NCI-H510A treated with DMSO at 0.1 percent for 48 hours (cell line): ENCODE data around the gene MATK.

Experiments
- DNase-seq: peaks from one replicate; lab custom pipeline; 2025; lab: John Stamatoyannopoulos, UW

The MATK gene

GRCh38 chr19:3788996-3789778, 3.0 kb upstream of the MATK start:
- DNase-seq = no peak

- no peak for DNase-seq
These were observed 687 bp downstream of the MATK start for GRCh38 chr19:3785451-3785937.

- no peak for DNase-seq
These were observed 1.4 kb downstream of the MATK start for GRCh38 chr19:3784607-3785450.

- DNase-seq = no peak
These were observed 2.3 kb downstream of the MATK start for GRCh38 chr19:3783660-3784584.

GRCh38 chr19:3782903-3783302, 3.3 kb downstream of the MATK start:
- DNase-seq = no peak

- no peak for DNase-seq
These were observed 3.9 kb downstream of the MATK start for GRCh38 chr19:3782330-3782729.

- DNase-seq = no peak
These were observed 4.6 kb downstream of the MATK start for GRCh38 chr19:3781603-3782002.

GRCh38 chr19:3780786-3781304, 5.3 kb downstream of the MATK start:
- DNase-seq = no peak

- DNase-seq = no peak
These were observed 7.1 kb downstream of the MATK start for GRCh38 chr19:3778899-3779723.

- DNase-seq = no peak
These were observed 7.9 kb downstream of the MATK start for GRCh38 chr19:3778104-3778867.

- no peak for DNase-seq
These were observed 9.6 kb downstream of the MATK start for GRCh38 chr19:3776479-3777040.

- no peak for DNase-seq
These were observed 10.3 kb downstream of the MATK start for GRCh38 chr19:3775831-3776230.

GRCh38 chr19:3775374-3775711, 10.8 kb downstream of the MATK start:
- DNase-seq = no peak

- no peak for DNase-seq
These were observed 11.4 kb downstream of the MATK start for GRCh38 chr19:3774621-3775373.

GRCh38 chr19:3773814-3774515, 12.2 kb downstream of the MATK start:
- no peak for DNase-seq

- DNase-seq = no peak
These were observed 14.2 kb downstream of the MATK start, which contains the start of gene RAX2 for GRCh38 chr19:3771906-3772455. RAX2 (minus strand) TSS chr19:3772228; CDS start chr19:3771742, 486 bp downstream.

- no peak for DNase-seq
These were observed 14.9 kb downstream of the MATK start for GRCh38 chr19:3771000-3771905.
